GM20000 (cell line): ENCODE measurements around the gene PTRHD1.

Experiments used
- DNase-seq: peaks from one replicate; pipeline ENCODE4 v3.0.0; 2012; ENCODE audit warnings: low spot score
- TF ChIP-seq, protein P1 (sequence below): IDR thresholded peaks from 2 replicates; pipeline ENCODE4 v1.5.1; 2012; ENCODE audit warnings: mild to moderate bottlenecking, control low read depth; ENCODE audit errors: extremely low read depth, missing control alignments

PTRHD1 gene

DNA sequence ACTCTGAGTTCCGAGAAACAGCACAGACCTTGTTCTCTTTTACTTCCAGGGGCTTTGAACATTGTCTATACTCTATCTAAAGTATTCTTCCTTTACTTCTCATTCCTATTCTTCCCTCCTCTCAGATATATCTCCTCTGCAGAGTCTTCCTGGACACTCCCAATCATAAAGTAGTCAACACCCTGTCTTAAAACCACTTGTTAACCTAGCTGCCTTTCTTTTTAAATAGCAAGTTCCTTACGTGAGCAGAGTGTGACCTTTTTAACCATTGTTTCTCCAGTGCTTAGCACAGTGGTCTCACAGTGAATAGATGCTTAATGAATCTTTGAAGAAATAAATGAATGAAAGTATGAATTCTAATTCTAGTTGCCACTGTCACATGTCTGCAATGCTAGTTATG is 47.4 kb downstream of the PTRHD1 start:
- DNase-seq: no peak

DNA sequence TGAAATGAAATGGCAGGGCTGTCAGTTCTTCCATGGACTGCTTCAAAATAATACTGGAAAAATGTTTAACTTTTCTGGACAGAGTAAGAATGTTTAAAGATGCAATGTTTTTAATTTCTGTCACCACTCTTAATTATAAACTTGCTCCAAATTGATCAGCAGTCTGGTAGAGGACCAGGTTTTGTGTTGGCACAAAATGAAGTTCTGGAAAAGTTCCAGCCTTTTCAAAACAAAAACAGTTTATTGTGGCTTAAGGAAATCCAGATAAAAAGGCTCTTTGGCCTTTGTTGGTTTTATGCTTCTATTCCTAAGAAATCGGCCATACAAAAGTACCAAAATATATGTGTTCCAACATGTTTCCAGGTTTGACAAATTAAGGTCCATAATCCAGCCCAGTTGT is 48.8 kb downstream of the PTRHD1 start:
- DNase-seq: no peak
- TF ChIP-seq, protein P1, sequence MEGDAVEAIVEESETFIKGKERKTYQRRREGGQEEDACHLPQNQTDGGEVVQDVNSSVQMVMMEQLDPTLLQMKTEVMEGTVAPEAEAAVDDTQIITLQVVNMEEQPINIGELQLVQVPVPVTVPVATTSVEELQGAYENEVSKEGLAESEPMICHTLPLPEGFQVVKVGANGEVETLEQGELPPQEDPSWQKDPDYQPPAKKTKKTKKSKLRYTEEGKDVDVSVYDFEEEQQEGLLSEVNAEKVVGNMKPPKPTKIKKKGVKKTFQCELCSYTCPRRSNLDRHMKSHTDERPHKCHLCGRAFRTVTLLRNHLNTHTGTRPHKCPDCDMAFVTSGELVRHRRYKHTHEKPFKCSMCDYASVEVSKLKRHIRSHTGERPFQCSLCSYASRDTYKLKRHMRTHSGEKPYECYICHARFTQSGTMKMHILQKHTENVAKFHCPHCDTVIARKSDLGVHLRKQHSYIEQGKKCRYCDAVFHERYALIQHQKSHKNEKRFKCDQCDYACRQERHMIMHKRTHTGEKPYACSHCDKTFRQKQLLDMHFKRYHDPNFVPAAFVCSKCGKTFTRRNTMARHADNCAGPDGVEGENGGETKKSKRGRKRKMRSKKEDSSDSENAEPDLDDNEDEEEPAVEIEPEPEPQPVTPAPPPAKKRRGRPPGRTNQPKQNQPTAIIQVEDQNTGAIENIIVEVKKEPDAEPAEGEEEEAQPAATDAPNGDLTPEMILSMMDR: no peak

More for the DNA sequence above, 47.4 kb downstream of the PTRHD1 start:
- TF ChIP-seq, protein P1: no peak

DNA sequence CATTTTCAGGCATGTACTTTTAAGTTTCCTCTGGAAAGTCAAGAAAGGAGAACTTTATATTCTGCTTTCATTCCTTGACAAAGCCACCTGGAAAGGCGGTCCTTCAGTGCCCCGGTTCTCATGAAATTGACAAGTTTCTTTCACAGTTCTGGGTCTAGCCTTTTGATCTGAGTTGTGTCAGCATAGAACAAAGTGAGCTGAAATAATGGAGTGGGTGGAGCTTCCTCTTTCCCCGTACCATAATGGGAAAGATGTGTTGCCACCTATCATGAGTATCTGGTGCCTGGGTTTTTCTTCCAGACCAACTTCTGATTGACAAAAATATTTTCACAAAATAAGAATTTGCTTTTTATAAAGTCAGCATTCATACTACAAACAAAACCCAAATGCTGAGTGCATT is 49.3 kb downstream of the PTRHD1 start:
- no peak for DNase-seq
- TF ChIP-seq, protein P1: no peak

DNA sequence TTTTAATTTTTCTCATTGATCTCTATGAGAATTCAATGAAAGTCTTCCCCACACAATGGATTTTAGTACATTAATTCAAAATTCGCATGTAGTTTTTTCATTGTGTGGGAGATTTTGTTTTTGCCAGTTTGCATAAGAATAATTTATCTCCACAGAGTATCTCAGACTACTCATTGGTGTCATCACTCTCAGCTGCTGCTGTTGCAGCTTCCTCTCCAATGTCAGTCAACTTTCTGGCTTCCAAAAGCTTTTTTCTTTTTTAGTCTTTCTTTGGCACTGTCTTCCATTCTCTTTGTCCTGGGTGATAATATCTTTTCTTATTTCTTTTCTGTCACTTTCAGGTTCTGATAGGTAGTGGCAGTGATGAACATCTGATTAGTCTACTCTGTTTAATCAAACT is 50.5 kb downstream of the PTRHD1 start:
- TF ChIP-seq, protein P1: no peak
- DNase-seq: no peak

DNA sequence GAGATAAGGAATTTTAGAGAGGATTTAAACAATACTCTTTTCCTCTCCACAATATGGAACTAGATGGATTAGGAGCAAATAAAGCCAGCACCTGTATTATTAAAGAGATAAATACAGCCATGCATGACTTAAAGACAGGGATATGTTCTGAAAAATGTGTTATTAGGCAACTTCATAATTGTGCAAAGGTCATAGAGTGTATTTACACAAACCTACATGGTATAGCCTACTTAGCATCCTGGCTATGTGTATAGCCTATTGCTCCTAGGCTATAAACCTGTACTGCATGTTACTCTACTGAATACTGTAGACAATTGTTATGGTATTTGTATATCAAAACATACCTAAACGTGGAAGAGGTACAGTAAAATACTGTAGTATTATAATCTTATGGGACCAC is 53.0 kb downstream of the PTRHD1 start:
- no peak for DNase-seq
- TF ChIP-seq, protein P1: no peak
